ENCODE results near the gene BAIAP3. TPM values are rescaled to one million over a fixed set of nuclear protein-coding genes. Genes with fewer than 3 reads are reported as not detected.

The BAIAP3 gene
- total RNA-seq, 4 donors from 2014 or later: 1.5 to 14.2 (median 1.9) TPM

DNA sequence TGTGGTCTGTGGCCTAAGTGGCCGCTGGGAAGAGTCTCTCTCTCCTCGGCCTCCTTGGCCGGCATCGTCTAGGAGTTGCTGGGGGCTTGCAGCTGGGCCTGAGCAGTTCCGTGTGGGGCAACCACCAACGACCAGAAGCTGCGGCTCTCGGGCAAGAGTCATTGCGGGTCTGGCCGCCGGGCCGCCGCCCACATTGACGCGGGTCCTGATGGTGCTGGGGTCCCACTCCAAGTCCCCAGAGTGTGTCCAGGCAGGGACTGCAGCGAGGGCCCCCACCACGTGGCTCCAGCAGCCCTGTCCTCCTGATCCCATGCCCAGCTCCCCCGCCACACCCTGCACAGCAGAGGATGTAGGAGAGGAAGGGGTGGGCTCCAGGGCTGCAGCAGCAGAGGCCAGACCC is 50.1 kb downstream of the BAIAP3 start:
- ATAC-seq (ENCODE audit: low FRiP score) (no peak), DNase-seq (ENCODE audit: low spot score) (no peak)
- TF ChIP-seq, protein P1, sequence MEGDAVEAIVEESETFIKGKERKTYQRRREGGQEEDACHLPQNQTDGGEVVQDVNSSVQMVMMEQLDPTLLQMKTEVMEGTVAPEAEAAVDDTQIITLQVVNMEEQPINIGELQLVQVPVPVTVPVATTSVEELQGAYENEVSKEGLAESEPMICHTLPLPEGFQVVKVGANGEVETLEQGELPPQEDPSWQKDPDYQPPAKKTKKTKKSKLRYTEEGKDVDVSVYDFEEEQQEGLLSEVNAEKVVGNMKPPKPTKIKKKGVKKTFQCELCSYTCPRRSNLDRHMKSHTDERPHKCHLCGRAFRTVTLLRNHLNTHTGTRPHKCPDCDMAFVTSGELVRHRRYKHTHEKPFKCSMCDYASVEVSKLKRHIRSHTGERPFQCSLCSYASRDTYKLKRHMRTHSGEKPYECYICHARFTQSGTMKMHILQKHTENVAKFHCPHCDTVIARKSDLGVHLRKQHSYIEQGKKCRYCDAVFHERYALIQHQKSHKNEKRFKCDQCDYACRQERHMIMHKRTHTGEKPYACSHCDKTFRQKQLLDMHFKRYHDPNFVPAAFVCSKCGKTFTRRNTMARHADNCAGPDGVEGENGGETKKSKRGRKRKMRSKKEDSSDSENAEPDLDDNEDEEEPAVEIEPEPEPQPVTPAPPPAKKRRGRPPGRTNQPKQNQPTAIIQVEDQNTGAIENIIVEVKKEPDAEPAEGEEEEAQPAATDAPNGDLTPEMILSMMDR (IDR thresholded peaks at IDR 0.05): no peak

DNA sequence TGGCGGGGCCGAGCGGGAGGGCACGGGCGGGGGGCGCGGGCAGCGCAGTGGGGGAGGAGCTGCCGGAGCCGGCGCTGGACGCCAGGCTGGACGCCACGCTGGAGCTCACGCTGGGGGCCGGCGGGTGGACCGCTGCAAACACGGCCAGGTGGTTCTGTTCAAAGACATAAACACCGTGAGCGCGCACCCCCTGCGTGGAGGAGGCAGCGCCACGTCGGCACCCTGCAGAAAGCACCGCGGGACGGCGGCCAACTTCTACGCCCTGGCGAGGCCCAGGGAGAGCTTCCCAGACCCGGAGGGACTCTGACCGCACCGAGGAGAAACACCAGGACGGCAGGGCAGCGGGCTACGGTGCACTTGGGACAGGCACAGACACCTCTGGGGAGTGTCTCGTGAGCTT is 51.8 kb downstream of the BAIAP3 start:
- ATAC-seq (ENCODE audit: low FRiP score) (no peak), DNase-seq (ENCODE audit: low spot score) (no peak)
- TF ChIP-seq, protein P1 (IDR thresholded peaks at IDR 0.05): no peak

DNA sequence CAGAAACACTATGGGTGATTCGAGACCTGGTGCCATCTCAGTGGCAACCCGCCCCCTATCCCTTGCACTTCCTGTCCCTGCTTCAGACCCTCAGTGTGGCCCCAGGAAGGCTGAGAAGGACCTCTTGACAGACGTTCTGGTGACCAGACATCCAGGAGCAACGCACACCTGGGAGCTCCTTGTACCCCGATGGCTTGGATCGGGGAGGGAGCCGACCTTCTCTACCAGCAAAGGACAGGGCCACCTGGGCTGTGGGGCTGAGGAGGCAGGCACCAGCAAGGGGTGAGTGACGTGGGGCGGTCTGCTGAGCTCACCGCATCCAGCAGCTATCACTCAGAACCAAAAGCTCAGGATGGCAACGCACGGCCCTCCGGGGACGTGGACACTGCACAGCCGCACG is 53.9 kb downstream of the BAIAP3 start:
- no peak for ATAC-seq (ENCODE audit: low FRiP score)

DNA sequence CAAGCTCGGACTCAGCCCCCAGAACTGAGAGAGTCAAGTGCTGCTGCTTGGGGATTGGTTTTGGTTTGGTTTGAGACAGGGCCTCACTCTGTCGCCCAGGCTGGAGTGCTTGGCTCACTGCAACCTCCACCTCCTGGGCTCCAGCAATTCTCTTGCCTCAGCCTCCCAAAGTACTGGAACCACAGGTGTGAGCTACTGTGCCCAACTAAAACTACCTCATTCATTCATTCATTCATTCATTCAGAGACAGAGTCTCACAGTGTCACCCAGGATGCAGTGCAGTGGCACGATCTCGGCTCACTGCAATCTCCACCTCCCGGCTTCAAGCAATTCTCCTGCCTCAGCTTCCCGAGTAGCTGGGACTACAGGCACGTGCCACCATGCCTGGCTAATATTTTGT is 56.3 kb downstream of the BAIAP3 start:
- ATAC-seq (ENCODE audit: low FRiP score): no peak
- no peak for DNase-seq (ENCODE audit: low spot score)
- TF ChIP-seq, protein P1 (IDR thresholded peaks at IDR 0.05): no peak

More for the DNA sequence above, 53.9 kb downstream of the BAIAP3 start:
- no peak for DNase-seq (ENCODE audit: low spot score)
- TF ChIP-seq, protein P1 (IDR thresholded peaks at IDR 0.05): no peak

DNA sequence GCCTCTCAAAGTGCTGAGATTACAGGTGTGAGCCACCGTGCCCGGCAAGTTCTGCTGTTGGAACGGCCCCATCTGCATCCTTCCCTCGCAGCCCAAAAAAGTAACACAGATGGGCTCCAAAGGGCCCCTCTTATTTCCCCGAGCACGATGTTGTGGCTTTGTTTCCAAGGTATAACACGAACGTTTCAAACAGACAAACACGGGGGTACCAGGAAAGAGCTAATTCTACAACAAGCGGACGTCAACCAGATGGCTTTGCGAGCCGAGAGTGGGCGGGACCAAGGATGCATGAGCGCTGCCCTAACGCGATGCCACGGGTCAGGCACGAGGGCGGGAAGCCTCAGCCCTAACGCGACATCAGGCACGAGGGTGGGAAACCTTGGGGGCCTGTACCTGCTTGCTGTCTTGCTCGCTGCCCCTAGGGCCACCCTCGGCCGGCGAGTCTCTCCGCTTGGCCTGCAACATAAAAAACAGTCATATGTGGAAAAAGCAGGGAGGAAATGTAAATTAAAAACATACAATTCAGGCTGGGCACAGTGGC is 56.9 kb downstream of the BAIAP3 start:
- DNase-seq (ENCODE audit: low spot score) (no peak), ATAC-seq (ENCODE audit: low FRiP score) (no peak)
- TF ChIP-seq, protein P1 (IDR thresholded peaks at IDR 0.05): no peak

DNA sequence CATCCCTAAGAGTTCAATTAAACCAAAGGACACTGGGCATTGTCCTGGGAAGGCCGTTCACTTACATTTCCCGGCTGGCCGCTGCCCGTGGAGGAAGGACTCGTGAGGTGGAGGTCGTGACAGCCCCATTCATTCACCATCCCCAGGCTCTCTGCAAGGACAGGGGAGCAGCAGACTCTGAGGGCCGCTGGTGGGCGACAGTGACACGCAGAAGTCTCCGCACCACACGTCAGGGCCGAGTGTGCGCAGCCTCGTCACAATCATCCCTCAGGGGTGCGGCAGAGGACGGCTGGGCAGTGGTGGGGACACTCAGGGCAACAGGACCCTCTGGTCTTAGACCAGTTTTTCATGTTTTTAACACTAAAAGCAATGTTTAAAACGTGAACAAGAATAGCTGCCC is 59.4 kb downstream of the BAIAP3 start:
- TF ChIP-seq, protein P1 (IDR thresholded peaks at IDR 0.05): no peak
- DNase-seq (ENCODE audit: low spot score): no peak
- no peak for ATAC-seq (ENCODE audit: low FRiP score)

DNA sequence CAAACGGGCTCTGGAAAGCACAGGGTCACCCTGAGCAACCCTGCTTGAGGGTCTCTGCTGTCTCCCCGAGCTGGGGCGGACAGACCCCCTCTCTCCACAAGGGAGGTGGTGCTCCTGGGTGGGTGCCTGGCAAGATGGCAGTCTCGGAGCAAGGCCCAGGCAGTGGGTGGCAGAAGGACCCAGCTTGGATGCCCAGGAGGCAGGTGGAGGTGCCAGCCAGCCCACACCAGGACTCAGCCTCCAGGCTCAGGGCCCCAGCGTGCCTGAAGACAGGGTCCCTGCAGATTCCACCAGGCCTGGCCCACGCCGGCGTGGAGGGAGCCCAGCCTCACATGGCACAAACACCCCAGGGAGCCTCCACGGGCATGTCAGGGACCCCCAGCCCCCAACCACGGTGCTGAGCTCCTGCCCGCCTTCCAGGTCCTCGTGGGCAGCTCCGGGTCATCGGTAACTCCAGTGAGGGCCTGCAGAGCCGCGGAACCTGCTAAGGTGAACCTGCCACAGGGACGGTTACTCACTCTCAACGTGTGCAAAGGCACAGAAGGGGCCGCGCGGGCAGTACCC is 60.2 kb downstream of the BAIAP3 start:
- no peak for DNase-seq (ENCODE audit: low spot score)
- no peak for ATAC-seq (ENCODE audit: low FRiP score)
- TF ChIP-seq, protein P1 (IDR thresholded peaks at IDR 0.05): no peak
